Activated gamma-delta T cell (primary cell): ENCODE data around the gene CLK1.
A peak's percentile ranks its signal among the peaks of the same experiment; 100 is the strongest.
"Not testable (repeated sequence)": the region's sequence is repeated elsewhere in the genome, so short reads cannot be mapped to it uniquely, and the experiment has no call there.

Experiments
- DNase-seq: peaks from one replicate; lab custom pipeline; 2025; lab: John Stamatoyannopoulos, UW

CLK1 gene

GRCh38 chr2:200851398-200852248 lies 12.8 kb downstream of the CLK1 start:
- DNase-seq: no peak

- DNase-seq: no peak
These were observed 13.8 kb downstream of the CLK1 start for GRCh38 chr2:200850512-200851256.

GRCh38 chr2:200847939-200848338 lies 16.5 kb downstream of the CLK1 start:
- no peak for DNase-seq

GRCh38 chr2:200847269-200847668 lies 17.2 kb downstream of the CLK1 start:
- no peak for DNase-seq

- no peak for DNase-seq
These were observed 18.7 kb downstream of the CLK1 start for GRCh38 chr2:200845669-200846325.

- no peak for DNase-seq
These were observed 19.3 kb downstream of the CLK1 start for GRCh38 chr2:200845194-200845593.

GRCh38 chr2:200843993-200844948 lies 20.2 kb downstream of the CLK1 start:
- DNase-seq: no peak

- no peak for DNase-seq
These were observed 24.9 kb downstream of the CLK1 start for GRCh38 chr2:200839513-200839912.

- no peak for DNase-seq
These were observed 29.8 kb downstream of the CLK1 start for GRCh38 chr2:200834701-200835100.

- no peak for DNase-seq
These were observed 35.2 kb downstream of the CLK1 start for GRCh38 chr2:200829258-200829655.

GRCh38 chr2:200828572-200829257 lies 35.7 kb downstream of the CLK1 start:
- DNase-seq: no peak

- no peak for DNase-seq
These were observed 36.4 kb downstream of the CLK1 start for GRCh38 chr2:200828104-200828503.

GRCh38 chr2:200821686-200822245 lies 42.7 kb downstream of the CLK1 start:
- no peak for DNase-seq

- DNase-seq: no peak
These were observed 43.8 kb downstream of the CLK1 start for GRCh38 chr2:200820573-200821234.

- DNase-seq: not testable (repeated sequence)
These were observed 45.7 kb downstream of the CLK1 start for GRCh38 chr2:200818732-200819131.

GRCh38 chr2:200814917-200815316 lies 49.5 kb downstream of the CLK1 start:
- DNase-seq: no peak

GRCh38 chr2:200814276-200814815 lies 50.1 kb downstream of the CLK1 start:
- no peak for DNase-seq

GRCh38 chr2:200812122-200813022 lies 52.1 kb downstream of the CLK1 start:
- DNase-seq: peak; percentile 64
